ENCODE results near the gene ATG13.

The ATG13 gene

DNA sequence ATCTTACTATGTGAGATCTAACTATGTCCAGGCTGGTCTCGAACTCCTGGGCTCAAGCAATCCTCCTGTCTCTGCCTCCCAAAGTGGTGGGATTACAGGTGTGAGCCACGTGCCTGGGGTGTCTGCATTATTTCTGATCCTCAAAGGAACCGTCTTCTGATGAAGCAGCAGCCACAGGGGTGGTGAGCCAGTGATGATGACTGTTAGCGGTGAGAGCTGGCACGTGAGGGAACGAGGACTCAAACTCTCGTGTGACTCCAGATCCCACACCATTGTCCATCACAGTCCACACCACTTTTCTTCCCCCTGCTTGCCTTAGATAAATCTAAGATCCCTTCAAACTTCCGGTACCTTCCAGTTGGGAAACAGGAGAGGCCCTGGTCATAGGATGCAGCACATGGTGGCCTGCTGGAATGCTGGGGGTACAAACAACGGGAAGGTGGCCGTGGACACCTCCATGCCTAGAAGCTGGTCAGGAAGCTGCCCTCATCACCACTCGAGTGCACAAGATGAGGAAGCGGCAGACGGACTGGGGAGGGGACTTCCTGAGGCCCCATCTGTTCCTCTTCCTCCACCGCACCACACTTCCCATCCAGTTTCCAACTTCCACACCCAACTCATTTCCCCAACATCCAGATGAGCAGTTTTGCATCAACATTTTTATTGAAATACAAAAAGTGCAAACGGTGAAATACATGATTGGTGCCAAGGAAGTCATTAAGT lies 59.2 kb downstream of the ATG13 start:
- H3K4me3 ChIP-seq (ENCODE audit: low read depth, low read length), result no peak overlapping the region
- TF ChIP-seq, protein P1, sequence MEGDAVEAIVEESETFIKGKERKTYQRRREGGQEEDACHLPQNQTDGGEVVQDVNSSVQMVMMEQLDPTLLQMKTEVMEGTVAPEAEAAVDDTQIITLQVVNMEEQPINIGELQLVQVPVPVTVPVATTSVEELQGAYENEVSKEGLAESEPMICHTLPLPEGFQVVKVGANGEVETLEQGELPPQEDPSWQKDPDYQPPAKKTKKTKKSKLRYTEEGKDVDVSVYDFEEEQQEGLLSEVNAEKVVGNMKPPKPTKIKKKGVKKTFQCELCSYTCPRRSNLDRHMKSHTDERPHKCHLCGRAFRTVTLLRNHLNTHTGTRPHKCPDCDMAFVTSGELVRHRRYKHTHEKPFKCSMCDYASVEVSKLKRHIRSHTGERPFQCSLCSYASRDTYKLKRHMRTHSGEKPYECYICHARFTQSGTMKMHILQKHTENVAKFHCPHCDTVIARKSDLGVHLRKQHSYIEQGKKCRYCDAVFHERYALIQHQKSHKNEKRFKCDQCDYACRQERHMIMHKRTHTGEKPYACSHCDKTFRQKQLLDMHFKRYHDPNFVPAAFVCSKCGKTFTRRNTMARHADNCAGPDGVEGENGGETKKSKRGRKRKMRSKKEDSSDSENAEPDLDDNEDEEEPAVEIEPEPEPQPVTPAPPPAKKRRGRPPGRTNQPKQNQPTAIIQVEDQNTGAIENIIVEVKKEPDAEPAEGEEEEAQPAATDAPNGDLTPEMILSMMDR (IDR thresholded peaks at IDR 0.05; ENCODE audit: low read depth, low read length), result no peak
- DNase-seq, result no peak
- no peaks in the 10 kb centered on the region for H3K36me3 ChIP-seq
- no peaks in the 10 kb centered on the region for H3K27me3 ChIP-seq
- no peaks in the 10 kb centered on the region for H3K4me1 ChIP-seq
- no peaks in the 10 kb centered on the region for H3K9me3 ChIP-seq

DNA sequence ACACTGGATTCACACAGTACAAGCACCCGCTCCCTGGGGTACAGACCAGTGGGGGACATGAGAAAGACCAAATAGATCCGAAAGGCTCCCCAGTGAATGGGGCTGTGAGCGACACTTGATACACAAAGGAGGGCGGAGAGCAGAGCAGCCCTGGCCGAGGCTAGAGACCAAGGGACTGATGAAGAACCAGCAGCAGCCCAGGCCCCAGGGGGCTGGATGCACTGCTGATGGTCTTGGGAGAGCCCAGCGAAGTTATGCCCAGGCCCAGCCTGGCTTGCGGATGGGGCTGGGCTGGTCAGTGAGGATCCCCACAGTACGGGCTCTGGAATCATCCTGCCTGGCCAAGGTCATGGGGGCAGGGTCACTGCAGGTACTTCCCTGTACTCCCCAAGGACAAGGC lies 59.8 kb downstream of the ATG13 start:
- TF ChIP-seq, protein P1 (IDR thresholded peaks at IDR 0.05; ENCODE audit: low read depth, low read length), result no peak
- no peaks in the 10 kb centered on the region for H3K36me3 ChIP-seq

DNA sequence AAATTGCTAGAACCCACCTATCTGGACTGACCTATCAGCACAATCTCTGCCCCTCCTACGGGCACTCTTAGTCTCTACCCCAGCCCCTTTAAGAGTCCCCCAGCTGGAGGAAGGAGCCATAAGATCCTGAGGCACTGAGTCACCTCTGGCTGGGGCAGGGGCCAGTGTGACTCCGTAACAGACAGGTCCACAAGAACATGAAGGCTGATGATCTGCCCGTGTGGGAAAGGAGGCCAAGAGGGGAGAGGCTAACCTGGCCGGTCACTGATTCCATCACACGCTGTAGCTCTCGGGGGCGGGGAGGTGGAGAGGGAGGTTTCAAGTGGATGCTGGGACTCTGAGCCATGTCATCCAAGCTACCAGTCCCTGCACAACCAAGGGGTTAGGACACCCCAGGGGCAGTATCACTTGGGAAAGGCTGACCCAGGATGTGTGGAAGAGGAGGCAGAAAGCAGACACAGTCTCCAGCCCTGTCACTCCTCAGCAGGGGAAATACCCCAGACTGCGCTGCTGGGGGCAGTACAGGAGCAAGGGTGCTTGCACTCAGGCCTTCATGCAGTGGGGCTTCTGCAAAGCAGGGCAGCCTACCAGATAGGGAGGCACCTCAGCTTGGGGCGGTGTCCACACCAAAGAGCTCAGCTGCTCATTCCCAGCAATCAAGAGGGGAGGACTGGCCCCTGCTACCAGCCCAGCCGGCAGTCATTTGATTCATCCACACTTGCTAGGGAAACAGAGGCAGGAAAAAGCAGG lies 60.8 kb downstream of the ATG13 start:
- TF ChIP-seq, protein P1 (IDR thresholded peaks at IDR 0.05; ENCODE audit: low read depth, low read length), result no peak
- DNase-seq, result no peak

More for the DNA sequence above, 59.8 kb downstream of the ATG13 start:
- Histone ChIP-seq H3K9me3 (no peaks in the 10 kb centered on the region), H3K4me1 (no peaks in the 10 kb centered on the region), H3K27me3 (no peaks in the 10 kb centered on the region), H3K4me3 (ENCODE audit: low read depth, low read length) (no peak overlapping the region)
- no peak for DNase-seq

DNA sequence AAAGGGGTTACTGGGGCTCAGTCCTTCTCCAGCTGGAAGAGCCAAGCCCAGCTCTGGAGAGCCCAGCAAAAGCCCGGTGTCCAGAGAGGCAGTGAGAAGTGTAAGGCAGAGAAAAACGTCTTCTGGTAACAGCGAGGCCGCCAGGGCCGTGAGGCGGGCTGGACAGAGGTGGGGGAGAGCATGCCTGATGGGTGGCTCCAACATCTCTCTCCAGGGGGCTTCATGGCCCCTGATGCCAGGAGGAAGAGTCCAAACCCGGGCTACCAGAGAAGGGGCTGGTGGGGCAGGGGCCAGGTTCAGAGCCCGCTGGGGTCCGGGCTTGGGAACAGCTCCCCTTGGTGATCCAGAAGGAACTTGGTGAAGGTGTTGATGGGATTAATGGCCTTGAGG lies 61.4 kb downstream of the ATG13 start:
- Histone ChIP-seq H3K27me3 (no peaks in the 10 kb centered on the region), H3K9me3 (no peaks in the 10 kb centered on the region), H3K4me1 (no peaks in the 10 kb centered on the region), H3K36me3 (no peaks in the 10 kb centered on the region), H3K4me3 (ENCODE audit: low read depth, low read length) (no peak overlapping the region)
- TF ChIP-seq, protein P1 (IDR thresholded peaks at IDR 0.05; ENCODE audit: low read depth, low read length), result no peak
- DNase-seq, result no peak

More for the DNA sequence above, 60.8 kb downstream of the ATG13 start:
- Histone ChIP-seq H3K36me3 (no peaks in the 10 kb centered on the region), H3K9me3 (no peaks in the 10 kb centered on the region), H3K27me3 (no peaks in the 10 kb centered on the region), H3K4me3 (ENCODE audit: low read depth, low read length) (no peak overlapping the region), H3K4me1 (no peaks in the 10 kb centered on the region)

DNA sequence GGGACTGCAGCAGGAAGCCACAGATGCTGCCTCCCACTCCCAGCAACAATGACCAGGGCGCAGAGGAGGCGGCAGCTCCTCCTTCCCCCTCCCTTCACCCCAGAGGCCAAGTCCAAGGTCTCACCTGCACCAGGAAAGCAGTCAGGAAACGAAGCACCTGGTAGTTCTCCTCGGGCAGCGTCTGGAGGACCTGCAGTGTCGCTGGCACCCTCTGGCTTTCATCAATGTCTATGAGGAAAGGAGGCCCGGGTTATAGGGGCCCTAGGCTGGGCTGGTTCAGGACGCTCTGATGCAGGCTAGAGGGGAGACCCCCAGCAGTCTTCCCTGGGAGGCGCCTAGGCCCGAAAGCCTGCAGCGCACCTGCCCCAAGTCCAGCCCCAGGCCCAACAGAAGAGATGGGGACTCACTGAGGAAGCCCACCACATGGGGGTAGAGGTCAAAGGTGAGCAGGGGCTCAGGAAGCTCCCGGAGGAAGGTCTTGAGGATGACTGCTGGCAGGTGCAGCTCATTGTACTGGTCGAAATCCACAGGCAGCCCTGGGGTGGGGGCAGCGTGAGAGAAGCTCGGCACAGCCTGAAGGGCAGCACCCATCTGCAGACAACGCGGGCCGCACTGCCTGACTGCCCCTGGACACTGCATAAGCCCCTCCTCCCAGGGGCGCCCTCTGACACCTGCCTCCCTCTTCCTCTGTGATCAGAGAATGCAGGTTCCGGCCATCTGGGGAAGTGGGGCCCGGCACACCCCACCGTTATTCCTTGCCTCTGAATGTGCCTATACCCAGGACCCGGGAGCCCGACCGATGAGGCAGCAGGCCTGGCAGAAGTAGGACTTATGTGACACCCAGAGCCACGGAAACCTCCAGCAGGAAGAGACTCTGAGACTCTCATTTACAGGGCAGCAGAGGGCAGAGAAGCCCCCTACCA lies 62.1 kb downstream of the ATG13 start:
- Histone ChIP-seq H3K4me3 (ENCODE audit: low read depth, low read length) (no peak overlapping the region), H3K4me1 (no peaks in the 10 kb centered on the region), H3K27me3 (no peaks in the 10 kb centered on the region), H3K36me3 (no peaks in the 10 kb centered on the region), H3K9me3 (no peaks in the 10 kb centered on the region)
- no peak for DNase-seq
- TF ChIP-seq, protein P1 (IDR thresholded peaks at IDR 0.05; ENCODE audit: low read depth, low read length), result no peak
